Nephron (organoid): ENCODE results near the gene DUXB.

Experiments
- H3K27ac Mint-ChIP-seq, 3 experiments: 2 replicates each; pipeline ENCODE4 v1.8.0; 2020; ENCODE audit warnings: mixed read lengths in 3 of 3, mild to moderate bottlenecking in 2 of 3, moderate library complexity in 1 of 3
- H3K27me3 Mint-ChIP-seq: 2 replicates; pipeline ENCODE4 v1.8.0; 2021; ENCODE audit warnings: low read depth, mild to moderate bottlenecking, moderate library complexity, mixed read lengths
- H3K36me3 Mint-ChIP-seq: 2 replicates; pipeline ENCODE4 v1.8.0; 2020; ENCODE audit warnings: low read depth, mixed read lengths
- H3K4me1 Mint-ChIP-seq: 2 replicates; pipeline ENCODE4 v1.8.0; 2020; ENCODE audit warnings: mixed read lengths
- H3K4me3 Mint-ChIP-seq, 3 experiments: 2 replicates each; pipeline ENCODE4 v1.8.0; 2020; ENCODE audit warnings: mild to moderate bottlenecking in 3 of 3, mixed read lengths in 3 of 3, moderate library complexity in 2 of 3
- H3K9me3 Mint-ChIP-seq: 2 replicates; pipeline ENCODE4 v1.8.0; 2020; ENCODE audit warnings: mixed read lengths
- CTCF ChIP-seq, 3 experiments: fragments of 200-600 bp; sonication (generic); IDR thresholded peaks; one replicate each; pipeline ENCODE4 v1.5.0; 2021; ENCODE audit warnings: antibody characterized with exemption in 3 of 3; ENCODE audit not compliant: unreplicated experiment in 3 of 3

The DUXB gene

GRCh38 chr16:75695708-75696107, 5.6 kb downstream of the DUXB start:
- peaks cover 5% of the 10 kb centered on the region for H3K9me3 Mint-ChIP-seq
- no peak overlapping the region for H3K4me3 Mint-ChIP-seq
- no peaks in the 10 kb centered on the region for H3K27me3 Mint-ChIP-seq
- no peak overlapping the region for H3K27ac Mint-ChIP-seq
- H3K36me3 Mint-ChIP-seq: no peaks in the 10 kb centered on the region
- no peaks in the 10 kb centered on the region for H3K4me1 Mint-ChIP-seq
- TF ChIP-seq CTCF (IDR thresholded peaks at IDR 0.05; ENCODE audit: unreplicated experiment in 3 of 3): no peak

GRCh38 chr16:75687361-75687760, 13.9 kb downstream of the DUXB start:
- H3K36me3 Mint-ChIP-seq: peaks cover 19% of the 10 kb centered on the region
- no peaks in the 10 kb centered on the region for H3K27me3 Mint-ChIP-seq
- H3K4me3 Mint-ChIP-seq: no peak overlapping the region
- no peaks in the 10 kb centered on the region for H3K4me1 Mint-ChIP-seq
- peaks cover 35% of the 10 kb centered on the region for H3K9me3 Mint-ChIP-seq
- H3K27ac Mint-ChIP-seq: no peak overlapping the region
- TF ChIP-seq CTCF (IDR thresholded peaks at IDR 0.05; ENCODE audit: unreplicated experiment in 3 of 3): no peak

- TF ChIP-seq CTCF (IDR thresholded peaks at IDR 0.05; ENCODE audit: unreplicated experiment in 3 of 3): no peak
- Mint-ChIP-seq H3K4me1 (no peaks in the 10 kb centered on the region), H3K36me3 (peaks cover 23% of the 10 kb centered on the region), H3K27me3 (no peaks in the 10 kb centered on the region), H3K9me3 (peaks cover 29% of the 10 kb centered on the region), H3K27ac (no peak overlapping the region), H3K4me3 (no peak overlapping the region)
Measured at GRCh38 chr16:75682308-75682707, 19.0 kb downstream of the DUXB start.

- no peaks in the 10 kb centered on the region for H3K27me3 Mint-ChIP-seq
- H3K9me3 Mint-ChIP-seq: peaks cover 21% of the 10 kb centered on the region
- no peak overlapping the region for H3K27ac Mint-ChIP-seq
- no peak overlapping the region for H3K4me3 Mint-ChIP-seq
- no peaks in the 10 kb centered on the region for H3K4me1 Mint-ChIP-seq
- H3K36me3 Mint-ChIP-seq: peaks cover 25% of the 10 kb centered on the region
- no peak for TF ChIP-seq CTCF (IDR thresholded peaks at IDR 0.05; ENCODE audit: unreplicated experiment in 3 of 3)
Measured at GRCh38 chr16:75679366-75679765, 21.9 kb downstream of the DUXB start.

GRCh38 chr16:75676909-75677308, 24.4 kb downstream of the DUXB start, which contains the start of gene CPHXL2:
CPHXL2 (minus strand) TSS chr16:75677009; CDS start chr16:75676999, 10 bp downstream.
- no peaks in the 10 kb centered on the region for H3K4me1 Mint-ChIP-seq
- TF ChIP-seq CTCF (IDR thresholded peaks at IDR 0.05; ENCODE audit: unreplicated experiment in 3 of 3): no peak
- H3K4me3 Mint-ChIP-seq: no peak within 1 kb of the TSS
- no peaks in the 10 kb centered on the region for H3K27me3 Mint-ChIP-seq
- H3K9me3 Mint-ChIP-seq: peaks cover under 1% of the 10 kb centered on the region
- H3K27ac Mint-ChIP-seq: no peak within 1 kb of the TSS
- H3K36me3 Mint-ChIP-seq: peaks cover 4% of the 10 kb centered on the region

- Mint-ChIP-seq H3K27me3 (no peaks in the 10 kb centered on the region), H3K27ac (no peak overlapping the region), H3K36me3 (peaks cover 4% of the 10 kb centered on the region), H3K9me3 (no peaks in the 10 kb centered on the region), H3K4me1 (no peaks in the 10 kb centered on the region), H3K4me3 (no peak overlapping the region)
- TF ChIP-seq CTCF (IDR thresholded peaks at IDR 0.05; ENCODE audit: unreplicated experiment in 3 of 3): no peak
Measured at GRCh38 chr16:75667503-75667902, 33.8 kb downstream of the DUXB start.
